Limb (tissue), 2 donors: ENCODE data around the gene HOATZ.

ENCODE experiments used
- DNase-seq, 2 donors: peaks; one replicate each; pipeline ENCODE4 v3.0.0-alpha.2; 2016; ENCODE audit errors: extremely low spot score in 2 of 2

HOATZ gene

GRCh38 chr11:111521135-111521534 is 6.6 kb downstream of the HOATZ start:
- no peak for DNase-seq

DNA sequence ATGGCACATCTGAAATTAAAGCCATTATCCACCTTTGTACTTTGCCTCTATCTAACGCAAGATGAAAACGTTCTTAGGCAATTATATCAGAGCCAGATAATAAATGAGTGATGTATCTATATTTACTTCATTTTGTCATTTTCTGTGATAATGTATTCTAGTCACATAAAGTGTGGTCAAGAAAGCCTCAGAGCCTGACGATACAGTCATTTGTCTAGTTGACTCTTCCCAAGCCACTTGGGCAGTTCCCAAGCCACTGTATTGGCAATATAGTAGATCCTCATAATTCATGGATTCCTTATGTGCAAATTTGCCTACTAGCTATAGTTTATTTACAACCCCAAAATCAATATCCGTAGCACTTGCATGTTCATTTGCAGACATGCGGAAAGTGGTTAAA is 7.8 kb downstream of the HOATZ start:
- DNase-seq = no peak

DNA sequence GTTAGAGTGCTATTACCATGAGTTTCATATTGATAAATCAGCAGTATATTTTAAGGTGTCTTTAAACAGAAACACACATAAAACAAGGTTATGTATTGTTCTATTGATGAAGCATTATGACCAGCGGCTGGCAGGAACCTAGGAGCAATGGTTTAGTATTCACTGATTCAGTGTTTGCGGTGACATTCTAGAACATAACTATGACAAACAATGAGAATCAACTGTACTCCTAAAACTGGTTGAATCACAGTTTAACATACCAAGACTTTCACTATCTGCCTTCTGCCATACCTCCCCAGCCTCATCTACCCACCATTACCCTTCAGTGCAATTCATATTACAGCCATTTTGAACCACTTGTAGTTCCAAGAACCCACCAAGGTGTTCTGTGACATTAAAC is 8.8 kb downstream of the HOATZ start:
- DNase-seq = no peak

- DNase-seq = no peak
These were observed 9.5 kb downstream of the HOATZ start for GRCh38 chr11:111524056-111524455.

DNA sequence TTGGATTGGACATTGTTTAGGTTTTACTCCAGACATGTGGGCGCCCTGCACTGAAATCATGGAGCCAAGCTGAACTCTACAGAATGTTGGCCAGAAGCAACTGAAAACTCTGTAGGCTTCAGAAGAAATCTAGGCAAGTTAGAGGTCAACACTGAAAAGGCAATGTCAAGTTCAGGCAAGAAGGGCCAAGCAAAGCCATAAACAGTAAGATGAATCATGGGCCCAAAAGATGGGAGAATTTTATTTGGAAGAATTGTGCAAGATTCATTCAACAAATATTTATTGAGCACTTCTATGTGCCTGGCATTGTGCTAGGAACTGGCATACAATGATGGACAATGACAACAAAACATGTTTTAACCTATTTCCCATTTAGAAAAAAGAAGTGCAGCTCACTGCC is 10.9 kb downstream of the HOATZ start:
- DNase-seq = no peak

- no peak for DNase-seq
These were observed 11.9 kb downstream of the HOATZ start for GRCh38 chr11:111526501-111526900.

GRCh38 chr11:111527279-111527678 is 12.7 kb downstream of the HOATZ start:
- no peak for DNase-seq

DNA sequence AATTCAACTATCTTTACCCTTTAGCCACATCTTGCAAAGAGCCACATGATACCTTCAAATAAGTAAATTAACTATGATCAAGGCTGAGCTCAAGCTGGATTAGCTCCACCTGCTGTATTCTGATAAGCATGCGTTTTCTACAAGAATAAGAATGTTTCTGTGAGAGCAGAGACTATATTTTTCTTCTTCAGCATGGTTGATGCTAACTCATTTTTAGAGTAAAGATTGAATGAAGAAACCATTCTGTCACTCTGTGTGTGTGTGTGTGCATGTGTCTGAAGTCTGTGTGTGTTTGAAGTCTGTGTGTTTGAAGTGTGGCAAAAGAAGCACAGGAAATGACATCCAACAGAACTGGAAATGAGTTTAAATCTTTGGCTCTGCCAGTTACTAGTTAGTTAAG is 14.0 kb downstream of the HOATZ start:
- no peak for DNase-seq

GRCh38 chr11:111530091-111530490 is 15.5 kb downstream of the HOATZ start:
- DNase-seq = no peak

DNA sequence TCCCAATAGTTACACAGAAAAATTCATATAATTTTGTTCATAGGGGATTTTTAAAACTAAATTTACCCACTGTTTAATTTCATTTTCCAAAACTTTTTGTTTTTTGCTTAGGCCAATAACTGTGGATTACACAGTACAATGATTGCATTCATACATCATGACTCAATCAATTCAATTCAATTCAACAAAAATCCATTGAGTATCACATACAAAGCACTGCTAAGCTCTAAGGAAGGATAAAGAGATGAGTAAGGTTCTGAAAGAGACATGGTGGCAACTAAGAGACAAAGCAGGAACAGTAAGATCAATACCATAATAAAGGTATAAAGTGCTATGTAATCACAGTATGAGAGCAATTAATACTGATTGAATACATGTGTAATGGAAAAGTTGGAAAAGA is 16.6 kb downstream of the HOATZ start:
- DNase-seq = no peak

DNA sequence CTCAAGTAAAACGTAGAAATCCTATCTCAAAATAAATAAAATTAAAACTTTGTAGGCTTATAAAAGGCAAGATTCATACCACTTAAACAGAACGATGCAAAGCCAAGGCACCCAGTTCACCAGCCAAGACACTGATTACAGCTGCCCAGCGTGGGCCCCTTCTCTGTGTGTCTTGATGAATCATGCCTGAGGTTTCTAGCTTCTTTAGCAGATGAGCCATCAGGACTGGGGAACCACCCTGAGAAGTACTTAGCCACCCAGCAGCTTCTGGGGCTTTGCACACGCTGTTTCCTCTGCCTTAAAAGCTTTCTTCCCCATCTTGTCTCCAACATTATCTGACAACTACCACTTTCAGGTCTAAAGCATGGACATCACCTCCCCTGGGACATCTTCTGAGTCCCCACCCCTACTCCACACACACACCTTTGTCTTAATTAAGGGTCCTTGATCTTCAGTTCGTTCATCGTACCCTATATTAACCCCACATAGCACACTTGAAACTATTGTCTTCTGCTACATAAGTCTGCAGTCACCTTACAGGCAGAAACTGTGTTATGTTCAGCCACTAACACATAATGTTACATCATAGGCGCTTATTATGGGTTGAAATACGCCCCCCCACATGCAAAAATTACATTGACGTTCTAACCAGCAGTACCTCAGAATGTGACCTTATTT is 17.2 kb downstream of the HOATZ start:
- DNase-seq = no peak

DNA sequence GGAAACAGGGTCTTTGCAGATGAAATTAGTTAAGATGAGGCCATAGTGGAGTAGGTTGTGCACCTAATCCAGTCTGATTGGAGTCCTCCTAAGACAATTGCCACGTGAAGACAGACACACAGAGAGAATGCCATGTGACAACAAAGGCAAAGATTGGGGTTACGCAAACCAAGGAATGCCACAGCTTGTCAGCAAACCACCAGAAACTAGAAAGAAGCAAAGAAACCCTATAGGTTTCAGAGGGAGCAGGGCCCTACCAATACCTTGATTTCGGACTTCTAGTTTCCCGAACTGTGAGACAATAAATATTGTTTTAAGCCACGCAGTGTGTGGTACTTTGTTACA is 17.8 kb downstream of the HOATZ start:
- no peak for DNase-seq

DNA sequence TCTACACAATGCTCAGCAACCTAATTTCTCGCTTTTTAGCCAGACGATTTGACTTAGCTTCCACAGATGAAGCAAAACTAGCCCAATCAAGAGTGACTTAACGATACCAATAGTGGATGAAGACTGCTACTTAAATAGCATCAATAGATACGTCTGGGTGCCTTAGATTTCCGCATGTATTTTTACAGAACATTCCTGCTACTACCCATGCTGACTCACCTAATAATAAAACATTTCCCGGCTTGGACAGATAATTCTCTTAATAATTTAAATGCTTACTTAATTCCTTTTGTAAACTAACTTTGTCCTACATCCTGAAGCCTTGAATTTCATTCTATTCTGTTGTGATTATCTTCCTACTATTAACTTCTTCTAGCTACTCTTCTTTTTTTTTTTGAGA is 20.7 kb downstream of the HOATZ start:
- DNase-seq = no peak

GRCh38 chr11:111537336-111537860 is 22.8 kb downstream of the HOATZ start:
- DNase-seq = no peak

DNA sequence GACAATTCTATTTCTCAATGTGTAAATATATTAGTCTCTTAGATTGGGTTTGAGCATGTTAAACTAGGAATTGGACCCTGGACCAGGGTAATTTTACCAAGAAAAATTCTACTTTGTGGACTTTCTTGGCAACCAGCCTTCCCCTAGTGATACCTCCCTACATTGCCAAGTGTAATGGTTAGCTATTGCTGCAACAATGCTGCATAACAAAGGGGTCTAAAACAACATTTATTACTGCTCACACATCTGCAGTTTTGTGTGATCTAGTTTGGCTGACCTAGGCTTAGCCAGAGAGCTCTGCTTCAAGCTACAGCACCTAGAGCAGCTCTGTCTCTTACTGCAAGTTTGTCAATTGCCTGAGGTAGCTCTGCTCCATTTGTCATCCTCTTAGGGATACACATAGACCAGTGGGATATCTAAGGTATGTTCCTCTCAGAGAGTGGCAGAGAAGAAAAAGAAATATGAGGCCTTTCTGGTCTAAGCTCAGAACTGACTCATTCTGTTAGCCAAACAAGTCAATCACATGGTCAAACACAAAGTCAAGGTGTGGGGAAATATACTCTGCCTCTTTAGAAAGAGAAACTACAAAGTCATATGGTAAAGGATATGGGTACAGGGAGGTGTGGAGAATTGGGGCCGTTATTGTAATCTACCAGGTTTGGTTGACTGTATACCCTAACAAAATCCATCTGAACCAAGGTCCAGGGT is 24.0 kb downstream of the HOATZ start:
- no peak for DNase-seq

- DNase-seq = no peak
These were observed 25.0 kb downstream of the HOATZ start for GRCh38 chr11:111539426-111540113.

DNA sequence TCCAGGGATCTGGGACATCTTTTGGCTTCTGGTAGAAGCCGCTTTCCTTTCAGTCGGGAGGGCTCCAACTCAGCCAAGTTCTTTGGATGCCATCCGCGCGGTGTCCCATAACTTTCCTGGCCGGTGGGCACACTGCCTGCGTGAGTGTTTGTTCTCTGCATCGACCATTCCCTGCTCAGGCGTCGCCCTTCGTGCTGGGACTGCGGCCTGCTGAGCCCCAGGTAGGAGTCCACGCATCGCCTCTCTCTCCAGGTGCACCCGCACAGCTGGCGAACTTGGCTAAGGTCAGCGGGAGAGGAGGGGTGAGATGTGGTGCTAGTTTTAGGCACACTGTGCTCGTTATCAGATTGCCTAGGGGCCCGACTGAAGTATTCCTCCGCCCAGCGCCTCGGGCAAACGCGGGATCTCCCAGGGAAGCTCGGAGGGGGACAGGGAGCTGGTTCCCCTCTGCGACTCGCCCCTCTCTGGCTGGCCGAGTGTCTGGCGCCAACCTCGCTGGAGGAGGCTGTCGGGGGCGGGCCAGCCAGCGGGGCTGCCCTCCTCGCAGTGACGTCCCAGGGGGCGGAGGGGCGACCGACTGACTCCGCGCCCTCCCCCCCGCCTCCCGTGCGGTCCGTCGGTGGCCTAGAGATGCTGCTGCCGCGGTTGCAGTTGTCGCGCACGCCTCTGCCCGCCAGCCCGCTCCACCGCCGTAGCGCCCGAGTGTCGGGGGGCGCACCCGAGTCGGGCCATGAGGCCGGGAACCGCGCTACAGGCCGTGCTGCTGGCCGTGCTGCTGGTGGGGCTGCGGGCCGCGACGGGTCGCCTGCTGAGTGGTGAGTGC is 25.7 kb downstream of the HOATZ start, which contains the start of gene LAYN:
Gene LAYN (plus strand): TSS at position 607 of the 823 bp plus-strand sequence. CDS start 124 bp downstream, at position 731.
- peak in 1 of 2 donors; percentile 71 for DNase-seq

DNA sequence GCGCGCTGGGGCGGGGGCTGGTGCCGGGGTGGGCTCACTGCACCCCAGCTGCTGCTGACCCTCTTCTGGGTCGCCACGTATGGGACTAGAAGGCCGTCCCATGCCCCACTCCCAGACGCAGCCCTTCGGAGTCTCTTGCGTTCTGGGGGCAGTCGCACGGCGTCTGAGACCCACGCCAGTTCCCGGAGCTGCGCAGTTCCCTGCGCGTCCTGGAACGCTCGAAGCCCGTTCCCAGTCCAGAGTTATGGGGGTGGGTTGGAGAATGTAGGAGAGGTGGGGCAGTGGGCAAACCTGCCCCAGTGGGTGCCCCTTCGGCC is 26.3 kb downstream of the HOATZ start:
- no peak for DNase-seq

- peak; percentile 39 to 66 for DNase-seq
These were observed 26.9 kb downstream of the HOATZ start for GRCh38 chr11:111541254-111542061.

DNA sequence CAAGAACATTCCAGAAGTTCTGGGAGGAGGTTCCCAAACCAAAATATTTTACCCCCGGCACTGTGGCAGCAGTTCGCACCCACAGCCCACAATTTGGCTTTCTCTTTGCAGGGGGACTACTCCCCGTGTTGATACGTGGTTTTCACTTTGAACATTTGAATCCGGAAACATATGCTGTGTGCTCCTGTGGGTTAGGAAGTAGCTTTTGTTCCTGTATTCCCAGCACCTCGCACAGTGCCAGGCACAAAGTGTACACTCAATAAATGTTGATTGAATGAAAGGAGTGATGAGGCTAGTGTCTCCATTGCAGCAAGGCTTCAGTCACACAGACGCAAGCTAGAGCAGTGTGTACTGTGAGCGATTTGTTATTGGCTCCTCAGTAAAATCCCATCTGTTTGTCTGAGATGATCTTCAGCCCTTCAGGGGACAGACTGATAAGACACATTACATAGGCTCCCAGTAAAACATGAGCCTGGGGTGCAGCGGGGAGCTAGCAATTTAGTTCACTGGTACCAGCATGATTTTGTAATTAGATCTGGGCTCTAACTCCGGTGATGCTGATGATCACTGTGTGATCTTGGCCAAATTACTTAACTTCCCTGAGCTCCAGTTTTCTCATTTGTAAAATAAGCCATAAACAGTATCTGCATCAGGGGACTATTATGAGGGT is 28.2 kb downstream of the HOATZ start:
- no peak for DNase-seq
